OCI-M1 (cell line): Measurements from ENCODE around the gene HS1BP3.

ENCODE experiments used
- DNase-seq: peaks from one replicate; lab custom pipeline; 2025; lab: John Stamatoyannopoulos, UW

Gene HS1BP3

DNA sequence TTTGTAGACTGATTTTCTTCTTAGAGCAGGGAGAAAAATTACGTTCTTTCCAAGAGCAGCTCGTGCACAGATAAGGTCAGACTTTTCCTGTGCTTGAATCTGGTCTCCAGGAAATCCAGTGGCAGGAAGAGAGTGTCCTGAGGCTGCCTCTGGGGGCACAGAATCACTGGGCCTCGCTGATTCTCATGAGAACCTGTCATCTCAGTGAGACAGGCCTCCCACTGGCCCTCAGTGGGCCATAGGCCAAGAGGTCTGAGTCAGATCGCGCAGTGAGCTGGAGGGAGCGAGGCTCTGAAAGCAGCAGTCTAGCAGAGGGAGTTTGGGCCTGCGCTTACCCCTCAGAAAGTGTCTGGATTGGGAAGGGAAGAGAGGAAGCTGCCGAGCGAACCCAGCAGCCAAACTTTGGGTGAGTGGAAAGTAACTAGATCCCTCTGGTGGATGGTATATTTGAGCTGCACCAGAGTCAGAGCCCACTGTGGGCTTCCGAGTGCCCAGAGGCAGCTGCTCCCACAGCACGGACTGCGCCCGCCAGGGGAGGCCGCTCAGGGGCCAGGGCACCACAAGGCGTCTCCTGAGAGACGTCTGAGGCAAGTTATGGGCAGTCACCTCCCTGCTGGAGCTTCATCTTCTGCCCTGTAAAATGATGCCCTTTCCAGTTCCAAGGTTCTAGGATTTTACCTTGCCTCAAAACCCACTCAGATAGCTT lies 24.2 kb upstream of the HS1BP3 start:
- no peak for DNase-seq

GRCh38 chr2:20674309-20674965 lies 23.5 kb upstream of the HS1BP3 start:
- no peak for DNase-seq

DNA sequence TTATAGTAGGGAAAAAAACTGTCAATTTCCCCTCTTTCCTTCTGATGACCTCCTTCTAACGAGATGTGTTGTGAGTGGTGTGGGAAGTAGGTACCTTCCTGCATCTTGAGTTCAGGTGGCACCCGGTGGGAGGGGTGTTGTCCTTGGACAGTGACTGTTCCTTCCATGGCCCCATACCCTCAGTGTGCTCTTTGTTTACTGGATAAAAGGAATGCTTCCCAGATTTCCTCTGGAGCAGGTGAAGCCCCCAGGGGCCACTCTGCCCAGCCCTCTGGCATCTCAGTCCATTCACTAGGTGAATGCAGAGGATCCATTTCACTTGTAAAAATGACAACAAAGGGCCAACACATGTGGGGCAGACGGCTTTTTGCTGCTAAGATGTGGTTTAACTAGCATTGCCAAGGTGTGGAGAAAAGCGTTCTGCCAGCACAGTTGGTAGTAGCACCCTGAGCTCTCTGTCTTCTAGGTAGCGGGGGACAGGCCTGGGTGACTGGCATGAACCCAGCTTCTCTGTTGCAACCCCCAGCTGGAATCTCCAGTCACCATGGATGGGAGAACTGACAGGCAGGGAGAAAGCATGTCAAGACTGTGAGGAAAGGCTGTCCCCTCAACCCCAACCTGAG lies 22.9 kb upstream of the HS1BP3 start:
- DNase-seq = no peak

GRCh38 chr2:20672201-20672951 lies 21.5 kb upstream of the HS1BP3 start:
- no peak for DNase-seq

GRCh38 chr2:20671736-20672080 lies 20.8 kb upstream of the HS1BP3 start:
- DNase-seq = no peak

GRCh38 chr2:20671036-20671735 lies 20.3 kb upstream of the HS1BP3 start:
- no peak for DNase-seq

GRCh38 chr2:20670315-20671035 lies 19.6 kb upstream of the HS1BP3 start:
- no peak for DNase-seq

DNA sequence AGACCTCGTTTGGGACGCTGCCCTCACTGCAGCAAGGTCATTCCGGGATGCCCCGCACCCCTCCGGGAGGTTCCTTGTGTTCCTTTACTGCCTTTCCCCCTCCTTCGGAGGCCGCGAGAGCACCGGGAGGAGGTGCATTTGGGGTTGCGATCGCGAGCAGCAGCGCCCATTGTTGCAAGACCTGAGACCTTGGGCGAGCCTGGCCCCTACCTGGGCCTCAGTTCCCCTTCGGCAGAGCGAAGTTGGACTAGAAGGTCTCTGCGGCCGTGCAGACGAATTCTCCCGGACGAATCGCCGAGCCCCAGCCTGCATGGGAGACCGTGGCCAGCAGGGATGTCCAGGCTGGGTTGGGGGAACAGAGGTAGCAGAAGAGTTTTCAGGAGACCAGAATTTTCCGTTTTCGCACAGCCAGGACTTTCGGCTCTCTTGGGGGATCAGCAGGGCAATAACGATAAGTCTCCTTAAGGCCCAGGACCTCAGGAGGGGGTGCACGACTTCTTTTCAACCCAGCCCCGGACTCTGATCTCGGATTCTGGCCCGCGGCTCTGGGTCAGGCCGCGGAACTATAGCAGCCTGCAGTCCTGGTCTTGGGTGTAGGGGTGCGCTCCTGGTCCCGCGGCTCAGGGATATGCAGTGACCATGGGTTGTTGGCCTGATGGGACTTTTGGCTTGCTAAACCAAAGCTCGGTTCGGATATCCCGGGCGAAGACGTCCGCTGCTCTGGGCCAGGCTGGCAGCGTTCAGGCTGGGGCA lies 18.8 kb upstream of the HS1BP3 start:
- no peak for DNase-seq

DNA sequence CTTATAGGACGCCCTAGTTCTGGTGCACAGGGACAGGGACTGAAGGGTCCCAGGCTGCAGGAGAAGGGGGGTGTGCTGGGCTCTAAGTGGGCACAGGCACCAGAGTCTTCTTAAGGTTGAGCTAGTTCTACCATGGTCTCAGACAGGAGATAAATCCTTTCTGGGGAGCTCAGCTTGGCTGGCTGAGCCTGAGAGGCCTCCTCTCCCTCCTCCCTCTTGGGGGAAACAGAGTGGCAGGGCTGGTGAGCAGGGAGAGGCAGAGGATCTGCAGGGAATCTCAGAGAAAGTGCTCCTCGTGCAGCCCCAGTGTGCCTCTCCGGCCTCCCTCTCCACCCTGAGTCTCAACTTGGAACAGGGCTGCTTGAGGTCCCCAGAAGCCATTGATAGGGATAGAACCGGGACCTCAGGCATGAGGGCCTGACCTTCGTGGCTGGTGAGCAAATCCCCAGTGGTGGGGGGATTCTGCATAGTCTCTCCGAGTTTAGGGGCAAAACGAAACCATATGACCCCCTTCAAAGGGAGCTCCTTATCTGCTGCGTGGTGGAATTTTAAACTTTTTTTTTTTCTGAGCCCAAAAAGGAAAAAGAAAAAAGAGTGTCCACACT lies 18.1 kb upstream of the HS1BP3 start:
- no peak for DNase-seq

DNA sequence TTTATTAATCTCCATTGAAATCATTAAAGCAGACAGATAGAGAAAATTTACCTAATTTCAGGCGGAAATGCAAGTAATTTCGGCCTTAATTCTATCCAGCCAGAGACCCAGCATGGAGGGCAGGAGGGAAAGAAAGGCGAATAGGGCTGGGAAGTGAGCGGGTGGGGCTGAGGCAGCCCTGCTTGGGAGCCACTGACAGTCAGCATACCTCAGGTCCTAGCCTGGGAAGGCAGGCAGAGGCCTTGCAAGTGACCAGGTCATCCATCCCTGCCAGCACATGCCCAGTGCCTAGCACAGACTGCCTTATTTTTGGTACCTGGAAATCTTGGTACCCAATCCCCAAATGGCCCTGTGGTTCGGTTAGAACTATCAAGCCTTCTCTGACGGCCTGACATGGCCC lies 17.6 kb upstream of the HS1BP3 start:
- DNase-seq = no peak

DNA sequence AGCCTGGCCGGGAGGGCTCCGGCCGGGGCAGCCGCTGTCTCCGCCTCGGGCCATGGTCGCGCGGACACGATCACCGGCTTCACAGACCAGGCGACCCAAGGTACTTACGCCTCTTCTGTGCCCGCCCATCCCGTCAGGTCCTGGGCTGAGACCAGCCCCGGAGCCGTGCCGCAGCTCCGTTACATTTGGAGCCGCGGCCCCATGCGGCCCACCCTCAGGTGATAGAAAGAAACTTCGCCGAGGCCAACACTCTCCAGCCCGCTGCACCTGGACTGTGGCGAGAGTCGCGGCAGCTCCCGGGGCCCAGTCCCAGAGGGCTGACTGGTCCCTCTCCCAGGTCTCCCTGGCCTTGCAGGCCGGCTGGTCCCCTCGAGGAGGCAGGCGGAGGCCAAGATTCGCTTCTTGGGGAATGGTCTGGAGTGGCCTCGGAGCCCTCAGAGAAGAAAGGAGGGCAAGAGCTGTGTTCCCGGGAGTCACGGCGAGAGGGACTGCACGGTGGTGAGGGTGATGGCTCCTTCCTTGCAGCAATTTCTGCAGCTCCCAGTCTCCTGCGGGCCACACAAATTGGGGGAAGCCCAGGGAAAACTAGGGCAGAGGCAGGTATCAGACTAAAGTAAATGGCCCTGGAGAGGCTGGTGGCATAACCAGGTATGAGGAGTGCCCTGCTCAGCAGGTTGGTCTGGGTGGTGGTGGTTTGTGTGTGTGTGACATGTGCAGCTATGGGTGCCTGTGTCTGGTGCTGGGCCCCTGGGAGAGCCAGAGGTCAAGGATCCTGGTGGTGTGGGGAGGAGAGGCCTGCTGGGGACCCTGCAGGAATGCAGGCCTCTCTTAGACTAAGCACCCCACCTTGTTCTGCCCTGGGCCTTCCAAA lies 16.9 kb upstream of the HS1BP3 start:
- no peak for DNase-seq

DNA sequence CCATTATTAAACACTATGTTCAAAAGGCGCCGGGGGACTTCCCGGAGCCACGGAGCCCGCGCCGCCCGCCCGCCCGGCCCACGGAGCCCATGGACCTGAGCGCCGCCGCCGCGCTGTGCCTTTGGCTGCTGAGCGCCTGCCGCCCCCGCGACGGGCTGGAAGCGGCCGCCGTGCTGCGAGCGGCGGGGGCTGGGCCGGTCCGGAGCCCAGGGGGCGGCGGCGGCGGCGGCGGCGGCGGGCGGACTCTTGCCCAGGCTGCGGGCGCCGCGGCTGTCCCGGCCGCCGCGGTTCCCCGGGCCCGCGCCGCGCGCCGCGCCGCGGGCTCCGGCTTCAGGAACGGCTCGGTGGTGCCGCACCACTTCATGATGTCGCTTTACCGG lies 16.2 kb upstream of the HS1BP3 start:
- DNase-seq = no peak

DNA sequence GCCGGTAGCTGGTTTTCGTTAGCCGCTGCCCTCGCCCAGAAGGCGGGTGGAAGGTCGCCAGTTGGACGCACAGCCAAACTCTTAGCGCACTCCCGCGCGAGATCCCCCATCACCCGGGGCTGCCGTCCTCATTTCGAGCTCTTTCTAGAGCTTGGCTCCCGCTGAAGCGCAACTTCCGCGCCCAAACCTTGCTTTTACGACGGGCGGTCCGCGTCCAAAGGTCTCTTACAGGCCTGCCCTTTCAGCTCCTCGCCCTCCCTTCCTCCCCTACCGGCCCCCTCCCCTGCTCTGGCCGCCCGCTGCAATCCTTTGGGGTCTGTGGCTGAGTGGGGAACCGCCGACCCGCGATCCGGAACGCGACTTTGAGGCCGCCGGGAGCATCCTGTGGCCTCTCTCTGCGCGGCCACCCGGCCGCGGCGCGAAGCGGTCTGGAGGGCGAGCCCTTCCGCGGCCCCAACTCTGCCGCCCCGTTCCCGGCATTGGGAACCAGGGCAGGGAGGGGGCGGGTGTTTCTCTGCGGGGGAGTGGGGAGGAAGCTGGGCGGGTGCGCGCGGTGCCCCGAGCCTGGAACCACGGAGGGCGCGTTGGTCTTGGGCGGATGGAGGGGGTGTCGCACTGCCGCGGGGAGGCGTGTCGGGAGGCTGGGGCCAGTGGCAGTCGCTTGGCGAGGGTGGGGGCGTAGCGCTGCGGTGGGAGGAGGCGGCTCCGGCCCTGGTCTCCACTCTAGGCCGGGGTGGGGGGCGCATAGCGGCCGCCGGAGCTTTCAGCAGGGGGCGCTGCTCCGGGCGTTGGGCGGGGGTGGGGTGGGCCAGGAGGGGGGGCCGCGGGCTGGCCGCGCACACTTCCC lies 15.6 kb upstream of the HS1BP3 start, which contains the start of gene GDF7:
GDF7 (plus strand) TSS at position 841 of the 847 bp plus-strand sequence. CDS start 96 bp downstream, outside the sequence.
- DNase-seq = no peak

- no peak for DNase-seq
Measured at GRCh38 chr2:20666005-20666303, 15.1 kb upstream of the HS1BP3 start.

GRCh38 chr2:20665243-20666004 lies 14.5 kb upstream of the HS1BP3 start:
- no peak for DNase-seq

- DNase-seq = no peak
Measured at GRCh38 chr2:20664431-20665242, 13.7 kb upstream of the HS1BP3 start.

GRCh38 chr2:20664071-20664390 lies 13.1 kb upstream of the HS1BP3 start:
- DNase-seq = no peak
